K562 treated with DMSO at 1 percent for 12 hours (cell line): ENCODE data around the gene IGF2BP1. TPM values are rescaled to one million over a fixed set of nuclear protein-coding genes. Genes with fewer than 3 reads are reported as not detected.

Experiments used
- total RNA-seq: library from RNA; unstranded; fragments of 300-600 nt; gene quantifications from 2 replicates; pipeline ENCODE4 v1.2.3, GENCODE V29; 2022; ENCODE audit not compliant: insufficient read depth

IGF2BP1 gene
- total RNA-seq = 8.8 and 32.3 TPM in 2 replicates

GRCh38 chr17:48997103-48997826 is at the start of gene IGF2BP1:
Gene IGF2BP1 (plus strand): TSS chr17:48997385. CDS start chr17:48997746, 361 bp downstream.

Other genes with a start within 250 kb of the IGF2BP1 start
- gene TTLL6, start 180.2 kb upstream of the IGF2BP1 start, total RNA-seq = not detected in 2 replicates
- 48.6 and 84.9 TPM in 2 replicates for gene CALCOCO2, start 166.3 kb upstream of the IGF2BP1 start, total RNA-seq
- gene ATP5MC1, start 104.6 kb upstream of the IGF2BP1 start, total RNA-seq = 83.4 and 137 TPM in 2 replicates
- 35.5 and 57.2 TPM in 2 replicates for gene UBE2Z, start 89.0 kb upstream of the IGF2BP1 start, total RNA-seq
- gene SNF8, start 52.5 kb upstream of the IGF2BP1 start, total RNA-seq = 108 and 121 TPM in 2 replicates
- not detected in 2 replicates for gene GIP, start 28.8 kb upstream of the IGF2BP1 start, total RNA-seq
- not detected in 2 replicates for gene B4GALNT2, start 135.4 kb downstream of the IGF2BP1 start, total RNA-seq
- gene GNGT2, start 213.2 kb downstream of the IGF2BP1 start, total RNA-seq = not detected in 2 replicates
- gene ABI3, start 213.3 kb downstream of the IGF2BP1 start, total RNA-seq = not detected in 2 replicates
- 0.58 TPM in 1 of 2 replicates, not detected in the other for gene PHOSPHO1, start 233.4 kb downstream of the IGF2BP1 start, total RNA-seq